Ammon's horn (tissue), 1 donor: Measurements from ENCODE around the gene GSG1L.
A peak's percentile ranks its signal among the peaks of the same experiment; 100 is the strongest.
"Not testable (repeated sequence)": the region's sequence is repeated elsewhere in the genome, so short reads cannot be mapped to it uniquely, and the experiment has no call there.

Source experiments
- DNase-seq: peaks from one replicate; pipeline ENCODE4 v3.0.0-alpha.2; 2016; ENCODE audit warnings: low spot score

Gene GSG1L

GRCh38 chr16:27945233-27945973 is 118.1 kb downstream of the GSG1L start:
- no peak for DNase-seq

- no peak for DNase-seq
Measured at GRCh38 chr16:27943766-27944165, 119.7 kb downstream of the GSG1L start.

GRCh38 chr16:27942071-27942470 is 121.4 kb downstream of the GSG1L start:
- not testable (repeated sequence) for DNase-seq

GRCh38 chr16:27935076-27935475 is 128.4 kb downstream of the GSG1L start:
- no peak for DNase-seq

- DNase-seq = no peak
Measured at GRCh38 chr16:27932542-27933135, 130.9 kb downstream of the GSG1L start.

GRCh38 chr16:27929818-27930217 is 133.7 kb downstream of the GSG1L start:
- no peak for DNase-seq

- DNase-seq = no peak
Measured at GRCh38 chr16:27928542-27928941, 135.0 kb downstream of the GSG1L start.

- DNase-seq = no peak
Measured at GRCh38 chr16:27927266-27927901, 136.1 kb downstream of the GSG1L start.

GRCh38 chr16:27925612-27926011 is 137.9 kb downstream of the GSG1L start:
- DNase-seq = no peak

- DNase-seq = no peak
Measured at GRCh38 chr16:27924411-27925118, 138.9 kb downstream of the GSG1L start.

GRCh38 chr16:27923751-27924150 is 139.8 kb downstream of the GSG1L start:
- DNase-seq = no peak

GRCh38 chr16:27922433-27922832 is 141.1 kb downstream of the GSG1L start:
- DNase-seq = no peak

- DNase-seq = no peak
Measured at GRCh38 chr16:27921134-27921533, 142.4 kb downstream of the GSG1L start.

GRCh38 chr16:27920391-27920891 is 143.1 kb downstream of the GSG1L start:
- DNase-seq = peak; percentile 43

GRCh38 chr16:27918755-27919154 is 144.8 kb downstream of the GSG1L start:
- DNase-seq = no peak

- DNase-seq = no peak
Measured at GRCh38 chr16:27917949-27918348, 145.6 kb downstream of the GSG1L start.

GRCh38 chr16:27911486-27911885 is 152.0 kb downstream of the GSG1L start:
- no peak for DNase-seq

- no peak for DNase-seq
Measured at GRCh38 chr16:27907457-27907972, 156.0 kb downstream of the GSG1L start.

- DNase-seq = no peak
Measured at GRCh38 chr16:27906883-27907282, 156.6 kb downstream of the GSG1L start.

- DNase-seq = no peak
Measured at GRCh38 chr16:27903046-27903655, 160.4 kb downstream of the GSG1L start.

- no peak for DNase-seq
Measured at GRCh38 chr16:27902551-27902950, 161.0 kb downstream of the GSG1L start.

- no peak for DNase-seq
Measured at GRCh38 chr16:27901956-27902355, 161.6 kb downstream of the GSG1L start.
